ENCODE data around the gene LOXL4. TPM values are rescaled to one million over a fixed set of nuclear protein-coding genes. Genes with fewer than 3 reads are reported as not detected.

Gene LOXL4
- total and polyA plus RNA-seq, 9 donors = 5.1 to 32.9 (median 8.2) TPM

DNA sequence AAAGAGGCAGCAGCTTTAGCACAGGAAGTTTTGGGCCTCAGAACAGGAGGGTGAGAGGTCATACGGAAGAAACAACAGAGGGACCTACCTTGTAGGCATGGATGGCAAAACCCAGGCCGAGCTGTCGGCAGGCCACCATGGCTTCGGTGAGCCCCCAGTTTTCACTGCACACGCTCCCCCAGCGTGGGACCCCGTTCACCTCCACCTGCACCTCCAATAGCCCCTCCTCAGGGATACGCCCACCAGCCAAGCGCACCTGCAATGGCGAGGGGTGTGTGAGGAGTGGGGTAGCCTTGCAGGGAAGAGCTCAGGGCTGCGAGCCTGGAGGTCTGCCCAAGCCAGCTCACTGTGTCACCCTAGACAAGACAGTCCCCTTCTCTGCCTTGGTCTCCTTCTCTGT, 11.3 kb downstream of the LOXL4 start:
- Histone ChIP-seq H3K27ac (no peak overlapping the region), H3K4me1 (ENCODE audit: insufficient read depth) (no peaks in the 10 kb centered on the region), H3K27me3 (no peaks in the 10 kb centered on the region), H3K36me3 (no peaks in the 10 kb centered on the region), H3K4me3 (no peak overlapping the region), H3K9me3 (no peaks in the 10 kb centered on the region)
- 93 to 94% (median 93%) methylated on average over 11 of the region's 11 CpGs for WGBS, 3 donors
- DNase-seq = no peak
- TF ChIP-seq, protein P1, sequence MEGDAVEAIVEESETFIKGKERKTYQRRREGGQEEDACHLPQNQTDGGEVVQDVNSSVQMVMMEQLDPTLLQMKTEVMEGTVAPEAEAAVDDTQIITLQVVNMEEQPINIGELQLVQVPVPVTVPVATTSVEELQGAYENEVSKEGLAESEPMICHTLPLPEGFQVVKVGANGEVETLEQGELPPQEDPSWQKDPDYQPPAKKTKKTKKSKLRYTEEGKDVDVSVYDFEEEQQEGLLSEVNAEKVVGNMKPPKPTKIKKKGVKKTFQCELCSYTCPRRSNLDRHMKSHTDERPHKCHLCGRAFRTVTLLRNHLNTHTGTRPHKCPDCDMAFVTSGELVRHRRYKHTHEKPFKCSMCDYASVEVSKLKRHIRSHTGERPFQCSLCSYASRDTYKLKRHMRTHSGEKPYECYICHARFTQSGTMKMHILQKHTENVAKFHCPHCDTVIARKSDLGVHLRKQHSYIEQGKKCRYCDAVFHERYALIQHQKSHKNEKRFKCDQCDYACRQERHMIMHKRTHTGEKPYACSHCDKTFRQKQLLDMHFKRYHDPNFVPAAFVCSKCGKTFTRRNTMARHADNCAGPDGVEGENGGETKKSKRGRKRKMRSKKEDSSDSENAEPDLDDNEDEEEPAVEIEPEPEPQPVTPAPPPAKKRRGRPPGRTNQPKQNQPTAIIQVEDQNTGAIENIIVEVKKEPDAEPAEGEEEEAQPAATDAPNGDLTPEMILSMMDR (IDR thresholded peaks at IDR 0.05) = no peak
- TF ChIP-seq POLR2A (IDR thresholded peaks at IDR 0.05) = no peak
- no peak for TF ChIP-seq EP300 (IDR thresholded peaks at IDR 0.05)
- intact Hi-C loops (cut with DNase I) = no loop called here

DNA sequence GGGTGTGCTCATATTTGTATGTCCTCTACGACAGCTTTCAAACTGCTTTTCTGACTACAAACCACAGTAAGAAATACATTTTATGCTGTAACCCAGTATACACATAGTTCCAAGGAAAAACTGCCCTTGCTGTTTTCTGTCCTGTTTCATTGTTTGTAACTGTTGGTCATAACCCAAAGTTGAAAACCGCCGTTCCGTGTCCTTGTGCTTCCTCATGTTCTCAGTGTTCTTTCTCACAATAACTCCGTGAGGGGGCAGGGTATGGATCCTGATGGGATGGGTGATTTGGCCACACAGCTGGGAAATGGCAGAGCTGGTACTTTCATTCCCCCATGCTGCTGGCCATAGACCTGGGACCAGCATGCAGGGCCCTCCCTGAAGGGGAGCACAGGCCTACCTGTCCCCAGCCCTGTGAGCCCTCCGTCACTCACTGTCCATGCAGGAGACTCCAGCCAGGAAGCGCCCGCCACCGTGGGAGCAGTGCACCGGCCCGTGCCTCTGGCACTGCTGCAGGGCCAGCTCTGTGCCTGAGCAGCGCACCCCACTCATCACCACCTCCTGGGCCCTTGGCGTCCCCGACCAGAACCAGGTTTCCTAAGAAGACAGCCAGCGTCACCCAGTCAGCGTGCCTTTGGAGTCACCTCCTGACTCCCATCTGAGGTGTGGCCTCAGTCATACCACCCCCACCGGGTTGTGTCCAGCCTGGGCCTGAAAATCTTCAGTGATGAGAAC, 12.7 kb downstream of the LOXL4 start:
- Histone ChIP-seq H3K4me3 (no peak overlapping the region), H3K36me3 (no peaks in the 10 kb centered on the region), H3K9me3 (no peaks in the 10 kb centered on the region), H3K27ac (no peak overlapping the region), H3K27me3 (no peaks in the 10 kb centered on the region), H3K4me1 (ENCODE audit: insufficient read depth) (no peaks in the 10 kb centered on the region)
- intact Hi-C loops (cut with DNase I) = no loop called here
- no peak for DNase-seq
- WGBS, 3 donors = 71 to 78% (median 74%) methylated on average over 17 of the region's 17 CpGs
- TF ChIP-seq POLR2A (IDR thresholded peaks at IDR 0.05) = no peak
- TF ChIP-seq, protein P1 (IDR thresholded peaks at IDR 0.05) = no peak
- TF ChIP-seq EP300 (IDR thresholded peaks at IDR 0.05) = no peak

DNA sequence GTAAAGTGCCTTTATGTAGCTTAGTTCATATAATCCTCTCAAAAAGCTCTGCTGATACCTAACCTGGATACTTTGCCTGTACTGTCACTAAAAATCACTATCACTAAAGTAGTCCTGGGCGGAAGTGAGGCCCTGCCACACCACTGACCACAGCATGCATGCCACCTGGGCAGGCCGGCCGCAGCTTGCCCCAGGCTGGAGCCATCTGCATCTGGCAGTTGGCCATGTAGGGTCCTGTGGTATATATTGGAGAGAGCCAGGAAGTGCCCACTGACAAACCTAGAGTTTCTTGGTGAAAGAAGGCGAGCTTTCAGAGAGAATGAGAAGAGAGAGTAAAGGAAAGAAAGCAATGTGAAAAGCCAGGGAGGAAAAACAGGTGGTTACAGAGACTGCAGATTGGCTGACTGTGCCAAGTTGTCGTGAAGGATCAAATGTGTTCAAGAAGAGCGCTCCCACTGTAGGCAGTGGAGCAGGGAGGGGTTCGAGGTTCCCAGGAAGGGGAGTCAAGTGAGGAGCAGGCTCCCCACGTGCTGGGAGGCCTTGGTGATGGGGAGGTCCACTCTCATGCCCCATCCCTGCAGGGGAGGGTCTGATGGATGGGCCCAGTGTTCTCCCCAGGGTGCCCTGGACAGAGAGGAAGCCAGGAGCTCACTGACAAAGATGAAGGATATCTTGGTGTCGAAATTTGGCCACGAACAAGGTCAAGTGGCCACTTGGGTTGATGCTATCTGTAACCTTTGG, 13.6 kb downstream of the LOXL4 start:
- WGBS, 3 donors = 70 to 73% (median 70%) methylated on average over 10 of the region's 10 CpGs
- TF ChIP-seq, protein P1 (IDR thresholded peaks at IDR 0.05) = no peak
- TF ChIP-seq POLR2A (IDR thresholded peaks at IDR 0.05) (no peak), EP300 (IDR thresholded peaks at IDR 0.05) (no peak)
- no peak for DNase-seq
- H3K36me3 ChIP-seq = no peaks in the 10 kb centered on the region
- no peaks in the 10 kb centered on the region for H3K4me1 ChIP-seq (ENCODE audit: insufficient read depth)
- H3K9me3 ChIP-seq = no peaks in the 10 kb centered on the region
- intact Hi-C loops (cut with DNase I) = no loop called here
- no peak overlapping the region for H3K27ac ChIP-seq
- H3K4me3 ChIP-seq = no peak overlapping the region
- H3K27me3 ChIP-seq = no peaks in the 10 kb centered on the region

DNA sequence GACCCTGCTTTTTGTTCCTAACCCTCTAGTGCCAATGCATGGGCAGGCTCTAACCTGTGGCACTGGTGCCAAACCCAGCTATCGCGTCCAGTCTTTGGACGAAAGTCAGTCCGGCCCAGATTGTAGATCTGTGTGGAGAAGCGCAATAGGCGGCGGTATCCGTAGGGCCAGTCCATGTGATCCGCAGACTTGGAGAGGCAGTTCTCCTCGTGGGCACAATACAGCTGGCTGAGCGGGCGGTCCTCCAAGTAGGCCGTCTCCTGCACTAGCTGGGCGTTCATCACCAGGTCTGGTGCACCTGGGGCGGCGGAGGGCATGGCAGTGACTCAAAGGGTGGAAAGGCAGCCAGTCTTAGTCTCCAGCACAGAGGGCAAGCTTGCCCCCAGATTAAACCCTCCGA, 14.5 kb downstream of the LOXL4 start:
- intact Hi-C loops (cut with DNase I) = no loop called here
- Histone ChIP-seq H3K27ac (no peak overlapping the region), H3K36me3 (no peaks in the 10 kb centered on the region), H3K4me1 (ENCODE audit: insufficient read depth) (no peaks in the 10 kb centered on the region), H3K4me3 (no peak overlapping the region), H3K9me3 (no peaks in the 10 kb centered on the region), H3K27me3 (no peaks in the 10 kb centered on the region)
- no peak for DNase-seq
- TF ChIP-seq, protein P1 (IDR thresholded peaks at IDR 0.05) = no peak
- TF ChIP-seq POLR2A (IDR thresholded peaks at IDR 0.05) (no peak), EP300 (IDR thresholded peaks at IDR 0.05) (no peak)
- 89 to 91% (median 89%) methylated on average over 17 of the region's 17 CpGs for WGBS, 3 donors
